K562 (cell line): ENCODE results near the gene DLG4. TPM values are rescaled to one million over a fixed set of nuclear protein-coding genes. Genes with fewer than 3 reads are reported as not detected.

Experiments
- ARID4B ChIP-seq: sonication (generic); formaldehyde crosslinking; IDR thresholded peaks from 2 replicates; pipeline ENCODE4 v1.8.0; 2022; ENCODE audit warnings: mild to moderate bottlenecking, missing genetic modification reagents
- CAMTA2 ChIP-seq: fragments of 250-450 bp; sonication (Bioruptor Pico); conservative IDR thresholded peaks from 2 replicates; pipeline ENCODE4 v1.5.1; 2022
- E2F3 ChIP-seq: fragments of 250-450 bp; sonication (Bioruptor Pico); IDR thresholded peaks from 2 replicates; pipeline ENCODE4 v1.4.0; 2020; ENCODE audit warnings: mild to moderate bottlenecking
- EHMT2 ChIP-seq: fragments of 450-650 bp; IDR thresholded peaks from 2 replicates; pipeline ENCODE4 v1.6.1; 2018; ENCODE audit warnings: antibody characterized with exemption
- ELF2 ChIP-seq: fragments of 250-450 bp; sonication (Bioruptor Pico); IDR thresholded peaks from 2 replicates; pipeline ENCODE4 v1.5.0; 2021; ENCODE audit warnings: mild to moderate bottlenecking
- ERF ChIP-seq: fragments of 450-650 bp; formaldehyde crosslinking; IDR thresholded peaks from 2 replicates; pipeline ENCODE4 v1.4.0; 2020; ENCODE audit warnings: mild to moderate bottlenecking, mixed read lengths
- ETV1 ChIP-seq: fragments of 450-650 bp; conservative IDR thresholded peaks from 2 replicates; pipeline ENCODE4 v1.6.1; 2016; ENCODE audit warnings: missing genetic modification characterization, control low read depth, low read depth, missing compliant biosample characterization
- L3MBTL2 ChIP-seq: fragments of 450-650 bp; IDR thresholded peaks from 2 replicates; pipeline ENCODE4 v1.6.1; 2016; ENCODE audit warnings: mild to moderate bottlenecking, moderate library complexity
- PRMT5 ChIP-seq: sonication (generic); formaldehyde crosslinking; IDR thresholded peaks from 2 replicates; pipeline ENCODE4 v1.5.0; 2020; ENCODE audit warnings: missing genetic modification reagents
- RBM14 ChIP-seq: fragments of 200-400 bp; formaldehyde crosslinking; IDR thresholded peaks from 2 replicates; pipeline ENCODE4 v1.6.1; 2018; ENCODE audit warnings: low read depth, mild to moderate bottlenecking, low read length, moderate library complexity, borderline replicate concordance; ENCODE audit not compliant: insufficient read depth
- SREBF1 ChIP-seq: fragments of 150-350 bp; IDR thresholded peaks from 2 replicates; pipeline ENCODE4 v1.6.1; 2014; ENCODE audit warnings: antibody characterized with exemption, low read depth, low read length, borderline replicate concordance
- ZBTB2 ChIP-seq: fragments of 450-650 bp; IDR thresholded peaks from 2 replicates; pipeline ENCODE4 v1.6.1; 2016; ENCODE audit warnings: antibody characterized with exemption
- ZNF316 ChIP-seq: fragments of 450-650 bp; IDR thresholded peaks from 2 replicates; pipeline ENCODE4 v1.6.1; 2016
- ZNF318 ChIP-seq, 2 experiments: fragments of 450-650 bp; IDR thresholded peaks; 2 replicates each; pipeline ENCODE4 v1.6.1; 2016; ENCODE audit warnings: mild to moderate bottlenecking in 2 of 2, borderline replicate concordance in 1 of 2, low read depth in 1 of 2, moderate library complexity in 1 of 2
- polyA plus RNA-seq, 8 experiments: library from polyadenylated mRNA; depleted of rRNA in 4 of 8; stranded (reverse) in 5 of 8; unstranded in 3 of 8; fragments of >200 nt; fragmentation: Nextera tagmentation in 2 of 8; fragmentation: Illumina TruSeq in 1 of 8; extraction: Ambion mirVana in 2 of 8; extraction: Trizol in 1 of 8; gene quantifications; 2 replicates each; pipeline versions ENCODE4 v1.2.1 to v1.2.3, GENCODE V29; 2011 to 2014; ENCODE audit warnings: inconsistent platforms in 1 of 8, missing spikeins in 1 of 8
- total RNA-seq, 7 experiments: library from RNA; depleted of rRNA in 6 of 7; stranded (reverse); fragments of >200 nt in 6 of 7; fragmentation: Illumina TruSeq in 2 of 7; extraction: Trizol in 2 of 7; gene quantifications; 2 replicates each; pipeline versions ENCODE4 v1.2.1 to v1.2.3, GENCODE V29; 2011 to 2021; ENCODE audit warnings: low replicate concordance in 1 of 7

DLG4 gene
- total and polyA plus RNA-seq, 9 of the 15 experiments (the other 6 are each of a cell fraction or from before 2014, with no cell fraction given): 0.03 to 12.0 (median 4.1) TPM

- peak; percentile 84 for TF ChIP-seq ARID4B
- TF ChIP-seq PRMT5 (CRISPR knock-in tag): no peak
- no peak for TF ChIP-seq CAMTA2
- no peak for TF ChIP-seq SREBF1
- TF ChIP-seq L3MBTL2: peak; percentile 48; the same call in 1 of the 2 replicates
- peak; percentile 55 for TF ChIP-seq ZNF316
- TF ChIP-seq EHMT2: no peak
- TF ChIP-seq ERF (CRISPR knock-in tag): no peak; the same call in 1 of the 2 replicates
- TF ChIP-seq ZBTB2: peak; percentile 59; the same call in 1 of the 2 replicates
- TF ChIP-seq ELF2 (CRISPR knock-in tag): peak; percentile 80; the same call in 1 of the 2 replicates
- TF ChIP-seq RBM14: no peak
- peak in 1 of 2 experiments; percentile 85; a peak in 2 of 4 replicates for TF ChIP-seq ZNF318 (IDR thresholded peaks at IDR 0.05; ENCODE audit: borderline replicate concordance in 1 of 2, low read depth in 1 of 2)
- TF ChIP-seq ETV1: peak; percentile 12; the same call in 1 of the 2 replicates
- TF ChIP-seq E2F3: no peak
These were observed 23.2 kb upstream of the DLG4 start (continued) for GRCh38 chr17:7242717-7243452.
